SK-N-SH treated with all-trans-retinoic acid at 6 μM for 48 hours (cell line): ENCODE data around the gene FANCC.

Experiments
- PPARA ChIP-seq: fragments of 250-450 bp; sonication (Bioruptor Pico); IDR thresholded peaks from 2 replicates; pipeline ENCODE4 v1.5.0; 2020; ENCODE audit warnings: mild to moderate bottlenecking, borderline replicate concordance
- ZFP30 ChIP-seq: fragments of 450-650 bp; formaldehyde crosslinking; IDR thresholded peaks from 2 replicates; pipeline ENCODE4 v1.5.0; 2022; ENCODE audit warnings: mild to moderate bottlenecking, moderate library complexity
- TF ChIP-seq, protein P1 (sequence below): fragments of 250-450 bp; sonication (Bioruptor Pico); IDR thresholded peaks from 2 replicates; pipeline ENCODE4 v1.8.0; 2020; ENCODE audit warnings: mild to moderate bottlenecking, moderate library complexity, borderline replicate concordance

DNA sequence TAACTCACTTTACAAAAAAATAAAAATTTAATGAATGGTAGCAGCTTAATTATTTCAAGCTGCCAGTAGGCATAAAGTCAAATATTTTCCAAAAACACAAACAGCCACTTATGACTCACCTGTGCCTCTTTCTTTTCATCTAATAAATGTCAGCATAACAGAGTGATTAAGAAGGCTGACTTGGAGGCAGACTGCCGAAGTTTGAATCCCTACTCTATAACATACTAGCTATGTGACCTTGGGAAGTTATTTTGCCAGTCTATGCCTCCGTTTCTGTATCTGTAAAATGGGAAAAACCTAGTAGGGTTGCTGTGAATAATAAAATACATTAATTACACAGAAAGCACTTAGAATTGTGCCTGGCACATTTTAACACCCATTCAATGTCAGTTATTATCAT is 33.8 kb downstream of the FANCC start:
- TF ChIP-seq ZFP30 (CRISPR knock-in tag), result no peak
- TF ChIP-seq, protein P1, sequence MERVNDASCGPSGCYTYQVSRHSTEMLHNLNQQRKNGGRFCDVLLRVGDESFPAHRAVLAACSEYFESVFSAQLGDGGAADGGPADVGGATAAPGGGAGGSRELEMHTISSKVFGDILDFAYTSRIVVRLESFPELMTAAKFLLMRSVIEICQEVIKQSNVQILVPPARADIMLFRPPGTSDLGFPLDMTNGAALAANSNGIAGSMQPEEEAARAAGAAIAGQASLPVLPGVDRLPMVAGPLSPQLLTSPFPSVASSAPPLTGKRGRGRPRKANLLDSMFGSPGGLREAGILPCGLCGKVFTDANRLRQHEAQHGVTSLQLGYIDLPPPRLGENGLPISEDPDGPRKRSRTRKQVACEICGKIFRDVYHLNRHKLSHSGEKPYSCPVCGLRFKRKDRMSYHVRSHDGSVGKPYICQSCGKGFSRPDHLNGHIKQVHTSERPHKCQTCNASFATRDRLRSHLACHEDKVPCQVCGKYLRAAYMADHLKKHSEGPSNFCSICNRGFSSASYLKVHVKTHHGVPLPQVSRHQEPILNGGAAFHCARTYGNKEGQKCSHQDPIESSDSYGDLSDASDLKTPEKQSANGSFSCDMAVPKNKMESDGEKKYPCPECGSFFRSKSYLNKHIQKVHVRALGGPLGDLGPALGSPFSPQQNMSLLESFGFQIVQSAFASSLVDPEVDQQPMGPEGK, result no peak
- TF ChIP-seq PPARA, result no peak
